ENCODE data around the gene NUDT1.

NUDT1 gene

DNA sequence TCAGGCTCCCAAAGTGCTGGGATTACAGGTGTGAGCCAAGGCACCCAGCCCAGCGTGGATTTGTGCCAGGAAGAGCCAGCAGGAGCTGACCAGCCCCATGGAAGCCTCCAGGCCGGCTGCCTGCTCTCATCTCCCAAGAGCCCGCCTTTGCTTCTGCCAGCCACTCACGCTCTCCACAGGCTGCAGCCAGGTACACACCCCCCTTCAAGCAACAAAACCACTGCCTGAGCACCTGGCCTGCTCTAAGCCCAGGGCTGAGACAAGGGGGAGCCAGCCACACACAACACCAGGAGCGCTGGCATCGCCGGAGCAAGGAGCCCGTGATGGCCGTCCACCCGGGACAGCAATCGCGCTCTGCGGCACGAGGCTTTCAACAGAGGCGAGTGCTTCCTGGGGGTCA, 43.8 kb upstream of the NUDT1 start:
- no peaks in the 10 kb centered on the region for H3K27me3 ChIP-seq (ENCODE audit: insufficient read depth, poor library complexity, severe bottlenecking)
- no peak overlapping the region for H3K27ac ChIP-seq (replicated peaks)
- no peak for DNase-seq (ENCODE audit: low read depth in 1 of 2, low spot score in 1 of 2)
- no peak overlapping the region for H3K4me3 ChIP-seq (replicated peaks; ENCODE audit: insufficient read depth, low read length)
- TF ChIP-seq POLR2AphosphoS5 (IDR thresholded peaks at IDR 0.05; ENCODE audit: low read depth) (no peak), GABPA (IDR thresholded peaks at IDR 0.05; ENCODE audit: low read depth) (no peak), SPI1 (IDR thresholded peaks at IDR 0.05; ENCODE audit: borderline replicate concordance, low read depth) (no peak)
- TF ChIP-seq, protein P1, sequence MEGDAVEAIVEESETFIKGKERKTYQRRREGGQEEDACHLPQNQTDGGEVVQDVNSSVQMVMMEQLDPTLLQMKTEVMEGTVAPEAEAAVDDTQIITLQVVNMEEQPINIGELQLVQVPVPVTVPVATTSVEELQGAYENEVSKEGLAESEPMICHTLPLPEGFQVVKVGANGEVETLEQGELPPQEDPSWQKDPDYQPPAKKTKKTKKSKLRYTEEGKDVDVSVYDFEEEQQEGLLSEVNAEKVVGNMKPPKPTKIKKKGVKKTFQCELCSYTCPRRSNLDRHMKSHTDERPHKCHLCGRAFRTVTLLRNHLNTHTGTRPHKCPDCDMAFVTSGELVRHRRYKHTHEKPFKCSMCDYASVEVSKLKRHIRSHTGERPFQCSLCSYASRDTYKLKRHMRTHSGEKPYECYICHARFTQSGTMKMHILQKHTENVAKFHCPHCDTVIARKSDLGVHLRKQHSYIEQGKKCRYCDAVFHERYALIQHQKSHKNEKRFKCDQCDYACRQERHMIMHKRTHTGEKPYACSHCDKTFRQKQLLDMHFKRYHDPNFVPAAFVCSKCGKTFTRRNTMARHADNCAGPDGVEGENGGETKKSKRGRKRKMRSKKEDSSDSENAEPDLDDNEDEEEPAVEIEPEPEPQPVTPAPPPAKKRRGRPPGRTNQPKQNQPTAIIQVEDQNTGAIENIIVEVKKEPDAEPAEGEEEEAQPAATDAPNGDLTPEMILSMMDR (IDR thresholded peaks at IDR 0.05; ENCODE audit: insufficient read depth, low read length), result no peak
- TF ChIP-seq, protein P2, sequence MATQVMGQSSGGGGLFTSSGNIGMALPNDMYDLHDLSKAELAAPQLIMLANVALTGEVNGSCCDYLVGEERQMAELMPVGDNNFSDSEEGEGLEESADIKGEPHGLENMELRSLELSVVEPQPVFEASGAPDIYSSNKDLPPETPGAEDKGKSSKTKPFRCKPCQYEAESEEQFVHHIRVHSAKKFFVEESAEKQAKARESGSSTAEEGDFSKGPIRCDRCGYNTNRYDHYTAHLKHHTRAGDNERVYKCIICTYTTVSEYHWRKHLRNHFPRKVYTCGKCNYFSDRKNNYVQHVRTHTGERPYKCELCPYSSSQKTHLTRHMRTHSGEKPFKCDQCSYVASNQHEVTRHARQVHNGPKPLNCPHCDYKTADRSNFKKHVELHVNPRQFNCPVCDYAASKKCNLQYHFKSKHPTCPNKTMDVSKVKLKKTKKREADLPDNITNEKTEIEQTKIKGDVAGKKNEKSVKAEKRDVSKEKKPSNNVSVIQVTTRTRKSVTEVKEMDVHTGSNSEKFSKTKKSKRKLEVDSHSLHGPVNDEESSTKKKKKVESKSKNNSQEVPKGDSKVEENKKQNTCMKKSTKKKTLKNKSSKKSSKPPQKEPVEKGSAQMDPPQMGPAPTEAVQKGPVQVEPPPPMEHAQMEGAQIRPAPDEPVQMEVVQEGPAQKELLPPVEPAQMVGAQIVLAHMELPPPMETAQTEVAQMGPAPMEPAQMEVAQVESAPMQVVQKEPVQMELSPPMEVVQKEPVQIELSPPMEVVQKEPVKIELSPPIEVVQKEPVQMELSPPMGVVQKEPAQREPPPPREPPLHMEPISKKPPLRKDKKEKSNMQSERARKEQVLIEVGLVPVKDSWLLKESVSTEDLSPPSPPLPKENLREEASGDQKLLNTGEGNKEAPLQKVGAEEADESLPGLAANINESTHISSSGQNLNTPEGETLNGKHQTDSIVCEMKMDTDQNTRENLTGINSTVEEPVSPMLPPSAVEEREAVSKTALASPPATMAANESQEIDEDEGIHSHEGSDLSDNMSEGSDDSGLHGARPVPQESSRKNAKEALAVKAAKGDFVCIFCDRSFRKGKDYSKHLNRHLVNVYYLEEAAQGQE (IDR thresholded peaks at IDR 0.05; ENCODE audit: insufficient replicate concordance, low read depth), result no peak

DNA sequence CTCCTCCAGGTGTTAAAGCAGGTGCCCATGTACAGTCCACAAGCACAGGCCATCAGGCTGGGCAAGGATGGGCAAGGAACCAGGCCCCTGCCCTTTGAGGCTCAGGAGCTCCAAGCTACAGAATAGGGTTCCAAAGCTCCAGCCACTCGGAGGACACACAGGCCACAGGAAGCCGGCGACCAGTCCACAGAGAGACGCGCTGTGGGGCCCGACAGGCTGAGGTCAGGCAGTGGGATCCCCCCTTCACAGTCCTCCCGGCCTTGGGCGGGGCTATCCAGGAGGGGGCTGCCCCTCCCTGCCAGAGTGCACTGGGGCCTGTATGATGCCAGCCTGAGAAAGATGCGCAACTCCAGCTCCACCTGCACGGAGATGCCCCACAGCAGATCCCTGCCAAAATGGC, 43.3 kb upstream of the NUDT1 start:
- Histone ChIP-seq H3K27ac (replicated peaks) (no peak overlapping the region), H3K4me3 (replicated peaks; ENCODE audit: insufficient read depth, low read length) (no peak overlapping the region), H3K27me3 (ENCODE audit: insufficient read depth, poor library complexity, severe bottlenecking) (no peaks in the 10 kb centered on the region)
- DNase-seq (ENCODE audit: low read depth in 1 of 2, low spot score in 1 of 2), result no peak
- TF ChIP-seq SPI1 (IDR thresholded peaks at IDR 0.05; ENCODE audit: borderline replicate concordance, low read depth) (no peak), GABPA (IDR thresholded peaks at IDR 0.05; ENCODE audit: low read depth) (no peak), POLR2AphosphoS5 (IDR thresholded peaks at IDR 0.05; ENCODE audit: low read depth) (no peak)
- TF ChIP-seq, protein P1 (IDR thresholded peaks at IDR 0.05; ENCODE audit: insufficient read depth, low read length), result no peak
- TF ChIP-seq, protein P2 (IDR thresholded peaks at IDR 0.05; ENCODE audit: insufficient replicate concordance, low read depth), result no peak

DNA sequence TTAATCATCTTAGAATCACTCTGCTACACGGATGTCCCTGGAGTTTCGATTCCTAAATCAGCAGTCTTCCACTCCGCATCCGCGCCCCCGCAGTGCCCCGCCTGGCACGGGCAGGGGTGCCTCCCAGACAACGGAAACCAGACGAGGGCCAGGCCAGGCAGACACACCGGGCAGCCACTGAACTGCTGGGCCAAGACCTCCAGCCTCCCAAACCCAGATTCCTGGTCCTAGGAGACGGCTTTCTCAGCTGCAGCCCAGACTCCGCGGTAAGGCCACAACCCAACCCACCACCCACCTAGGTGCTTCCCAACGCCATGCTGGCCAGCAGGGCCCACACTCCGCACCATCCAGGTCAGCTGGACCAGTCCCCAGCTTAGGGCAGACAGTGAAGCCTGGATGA, 42.5 kb upstream of the NUDT1 start:
- DNase-seq (ENCODE audit: low read depth in 1 of 2, low spot score in 1 of 2), result no peak
- Histone ChIP-seq H3K27me3 (ENCODE audit: insufficient read depth, poor library complexity, severe bottlenecking) (no peaks in the 10 kb centered on the region), H3K27ac (replicated peaks) (no peak overlapping the region), H3K4me3 (replicated peaks; ENCODE audit: insufficient read depth, low read length) (no peak overlapping the region)
- TF ChIP-seq SPI1 (IDR thresholded peaks at IDR 0.05; ENCODE audit: borderline replicate concordance, low read depth) (no peak), GABPA (IDR thresholded peaks at IDR 0.05; ENCODE audit: low read depth) (no peak), POLR2AphosphoS5 (IDR thresholded peaks at IDR 0.05; ENCODE audit: low read depth) (no peak)
- TF ChIP-seq, protein P1 (IDR thresholded peaks at IDR 0.05; ENCODE audit: insufficient read depth, low read length), result no peak
- TF ChIP-seq, protein P2 (IDR thresholded peaks at IDR 0.05; ENCODE audit: insufficient replicate concordance, low read depth), result no peak
